Astrocyte of the spinal cord (primary cell): ENCODE measurements around the gene POFUT2.

Experiments
- DNase-seq: peaks from one replicate; pipeline ENCODE4 v3.0.0; 2011; ENCODE audit warnings: low read depth, low spot score
- H3K4me3 ChIP-seq: 2 replicates; pipeline ENCODE4 v1.5.1; 2011; ENCODE audit warnings: low read depth, mild to moderate bottlenecking, low read length, moderate library complexity
- in situ Hi-C: cut with HindIII; loops from 2 replicates; pipeline ENCODE4 v1.10.0; 2017; ENCODE audit warnings: low sequenced_read_pairs
- TF ChIP-seq, protein P1 (sequence below): IDR thresholded peaks from 2 replicates; pipeline ENCODE4 v1.5.1; 2012; ENCODE audit warnings: low read depth, mild to moderate bottlenecking, low read length, inconsistent platforms

The POFUT2 gene, protein sequence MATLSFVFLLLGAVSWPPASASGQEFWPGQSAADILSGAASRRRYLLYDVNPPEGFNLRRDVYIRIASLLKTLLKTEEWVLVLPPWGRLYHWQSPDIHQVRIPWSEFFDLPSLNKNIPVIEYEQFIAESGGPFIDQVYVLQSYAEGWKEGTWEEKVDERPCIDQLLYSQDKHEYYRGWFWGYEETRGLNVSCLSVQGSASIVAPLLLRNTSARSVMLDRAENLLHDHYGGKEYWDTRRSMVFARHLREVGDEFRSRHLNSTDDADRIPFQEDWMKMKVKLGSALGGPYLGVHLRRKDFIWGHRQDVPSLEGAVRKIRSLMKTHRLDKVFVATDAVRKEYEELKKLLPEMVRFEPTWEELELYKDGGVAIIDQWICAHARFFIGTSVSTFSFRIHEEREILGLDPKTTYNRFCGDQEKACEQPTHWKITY

DNA sequence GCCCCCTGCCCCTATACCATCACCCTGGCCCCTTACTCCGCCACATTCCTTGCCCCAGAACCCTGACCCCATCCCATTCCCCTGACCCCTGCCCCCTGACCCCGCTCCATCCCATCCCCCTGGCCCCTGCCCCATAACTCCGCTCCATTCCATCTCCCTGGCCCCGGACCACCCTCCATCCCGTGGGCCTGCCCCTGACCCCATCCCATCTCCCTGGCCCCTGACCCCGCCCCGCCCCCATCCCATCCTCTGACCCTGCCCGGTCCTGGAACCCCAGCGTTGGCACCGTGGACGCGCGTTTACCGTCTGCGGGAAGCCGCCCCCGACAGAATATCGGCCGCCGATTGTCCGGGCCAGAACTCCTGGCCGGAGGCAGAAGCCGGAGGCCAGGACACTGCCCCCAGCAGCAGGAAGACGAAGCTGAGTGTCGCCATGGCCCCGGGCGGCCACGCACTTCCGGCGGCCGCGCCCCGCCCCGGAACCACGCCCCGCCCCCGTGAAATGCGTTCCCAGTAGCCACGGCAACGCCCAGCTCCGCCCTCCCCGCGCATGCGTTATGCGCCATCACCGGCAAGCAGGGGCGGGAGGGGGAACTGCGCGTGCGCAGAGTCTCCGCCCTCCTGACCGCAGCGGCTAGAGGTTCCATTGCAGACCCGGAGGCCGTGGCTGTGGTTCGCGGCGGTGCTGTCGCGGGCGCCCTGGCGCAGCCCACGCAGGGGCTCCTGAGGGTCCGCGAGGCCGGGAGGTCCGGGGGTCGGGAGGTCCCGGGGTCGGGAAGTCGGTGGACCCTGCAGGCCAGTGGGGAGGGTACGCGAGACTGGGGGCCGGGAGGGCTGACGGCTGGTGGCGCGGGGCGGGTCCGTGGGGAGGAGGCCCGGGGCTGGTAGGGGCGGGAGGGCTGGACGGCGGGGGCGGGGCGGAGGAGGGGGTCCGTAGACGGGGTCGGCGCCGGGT, at the start of gene POFUT2:
POFUT2 (minus strand) TSS at position 458 of the 954 bp plus-strand sequence; CDS start at position 434, 24 bp downstream.
- TF ChIP-seq, protein P1, sequence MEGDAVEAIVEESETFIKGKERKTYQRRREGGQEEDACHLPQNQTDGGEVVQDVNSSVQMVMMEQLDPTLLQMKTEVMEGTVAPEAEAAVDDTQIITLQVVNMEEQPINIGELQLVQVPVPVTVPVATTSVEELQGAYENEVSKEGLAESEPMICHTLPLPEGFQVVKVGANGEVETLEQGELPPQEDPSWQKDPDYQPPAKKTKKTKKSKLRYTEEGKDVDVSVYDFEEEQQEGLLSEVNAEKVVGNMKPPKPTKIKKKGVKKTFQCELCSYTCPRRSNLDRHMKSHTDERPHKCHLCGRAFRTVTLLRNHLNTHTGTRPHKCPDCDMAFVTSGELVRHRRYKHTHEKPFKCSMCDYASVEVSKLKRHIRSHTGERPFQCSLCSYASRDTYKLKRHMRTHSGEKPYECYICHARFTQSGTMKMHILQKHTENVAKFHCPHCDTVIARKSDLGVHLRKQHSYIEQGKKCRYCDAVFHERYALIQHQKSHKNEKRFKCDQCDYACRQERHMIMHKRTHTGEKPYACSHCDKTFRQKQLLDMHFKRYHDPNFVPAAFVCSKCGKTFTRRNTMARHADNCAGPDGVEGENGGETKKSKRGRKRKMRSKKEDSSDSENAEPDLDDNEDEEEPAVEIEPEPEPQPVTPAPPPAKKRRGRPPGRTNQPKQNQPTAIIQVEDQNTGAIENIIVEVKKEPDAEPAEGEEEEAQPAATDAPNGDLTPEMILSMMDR, result no peak
- in situ Hi-C loops, result no loop called here

DNA sequence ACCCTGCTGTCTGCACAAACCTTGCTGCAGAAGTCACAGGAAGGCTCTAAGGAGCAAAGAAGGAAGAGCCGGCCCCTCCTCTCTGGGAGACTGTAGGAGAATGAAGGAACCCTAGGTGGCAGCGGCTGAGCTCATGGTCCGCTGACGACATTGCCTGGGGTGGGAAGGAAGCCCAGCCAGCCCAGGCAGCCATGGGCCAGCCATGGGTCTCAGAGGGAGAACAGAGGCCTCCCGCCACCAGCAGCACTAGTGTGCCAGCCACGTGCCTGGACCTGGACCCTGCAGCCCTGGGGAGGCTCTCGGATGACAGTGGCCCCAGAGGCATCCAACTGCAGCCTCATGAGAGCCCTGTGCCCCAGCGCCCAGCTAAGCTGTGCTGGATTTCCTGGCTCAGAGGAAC, 49.2 kb upstream of the POFUT2 start:
- no peak overlapping the region for H3K4me3 ChIP-seq
- TF ChIP-seq, protein P1, result peak; percentile 4
- peak; percentile 67 for DNase-seq
- in situ Hi-C loops, result no loop called here

More for the DNA sequence above, at the start of gene POFUT2:
- peak within 1 kb of the TSS; percentile 81 for H3K4me3 ChIP-seq
- peak; percentile 95 for DNase-seq

DNA sequence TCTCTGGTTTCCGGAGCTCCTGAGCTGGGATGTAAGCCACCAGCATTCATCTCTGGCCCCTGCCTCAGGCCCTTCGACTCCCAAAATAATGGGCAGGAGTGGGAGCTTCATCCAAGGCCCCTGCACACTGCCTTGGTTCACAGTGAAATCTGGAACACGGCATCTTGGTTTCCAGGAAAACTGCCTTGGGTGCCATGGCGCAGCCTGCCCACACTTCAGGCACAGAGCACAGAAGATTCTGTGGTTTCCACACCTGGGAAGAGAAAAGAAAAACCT, 48.8 kb upstream of the POFUT2 start:
- no peak for DNase-seq
- TF ChIP-seq, protein P1, result no peak
- no peak overlapping the region for H3K4me3 ChIP-seq
- in situ Hi-C loops, result no loop called here

DNA sequence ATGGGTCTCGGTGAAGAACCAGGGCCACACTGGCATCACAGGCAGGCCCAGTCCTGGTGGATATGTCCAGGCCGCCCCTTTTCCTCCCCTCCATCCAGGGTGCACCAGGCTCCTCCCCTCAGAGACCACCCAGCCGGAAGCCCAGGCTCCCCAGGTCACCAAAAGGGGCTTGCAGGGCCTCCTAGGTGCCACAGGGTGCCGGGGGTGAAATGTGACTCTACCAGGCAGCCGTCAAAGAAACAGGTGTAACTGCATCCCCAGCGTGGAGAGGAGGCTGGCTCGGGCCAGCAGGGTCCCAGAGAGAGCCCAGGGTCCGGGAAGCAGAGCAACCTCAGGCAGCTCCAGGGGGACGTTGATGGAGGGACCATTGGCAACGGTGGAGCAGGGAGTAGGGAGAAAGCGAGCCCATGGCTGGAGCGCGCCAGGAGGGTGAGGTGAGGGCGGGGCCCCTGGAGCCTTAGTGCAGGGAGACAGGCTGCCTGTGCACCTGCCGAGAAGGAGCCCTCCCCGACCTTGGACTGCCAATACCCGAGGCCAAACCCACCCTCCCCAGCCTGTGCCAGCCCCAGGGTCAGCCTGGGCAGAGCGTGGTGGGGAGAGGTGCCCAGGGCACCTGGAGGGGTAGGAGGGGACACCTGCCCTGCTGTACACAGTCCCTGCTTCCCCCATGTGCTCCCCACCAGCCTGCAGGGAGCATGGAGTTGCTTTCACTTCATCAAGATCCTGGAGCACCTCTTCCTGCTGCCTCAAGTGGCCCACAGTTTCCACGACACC, 48.3 kb upstream of the POFUT2 start:
- DNase-seq, result no peak
- TF ChIP-seq, protein P1, result no peak
- no peak overlapping the region for H3K4me3 ChIP-seq
- in situ Hi-C loops, result no loop called here

DNA sequence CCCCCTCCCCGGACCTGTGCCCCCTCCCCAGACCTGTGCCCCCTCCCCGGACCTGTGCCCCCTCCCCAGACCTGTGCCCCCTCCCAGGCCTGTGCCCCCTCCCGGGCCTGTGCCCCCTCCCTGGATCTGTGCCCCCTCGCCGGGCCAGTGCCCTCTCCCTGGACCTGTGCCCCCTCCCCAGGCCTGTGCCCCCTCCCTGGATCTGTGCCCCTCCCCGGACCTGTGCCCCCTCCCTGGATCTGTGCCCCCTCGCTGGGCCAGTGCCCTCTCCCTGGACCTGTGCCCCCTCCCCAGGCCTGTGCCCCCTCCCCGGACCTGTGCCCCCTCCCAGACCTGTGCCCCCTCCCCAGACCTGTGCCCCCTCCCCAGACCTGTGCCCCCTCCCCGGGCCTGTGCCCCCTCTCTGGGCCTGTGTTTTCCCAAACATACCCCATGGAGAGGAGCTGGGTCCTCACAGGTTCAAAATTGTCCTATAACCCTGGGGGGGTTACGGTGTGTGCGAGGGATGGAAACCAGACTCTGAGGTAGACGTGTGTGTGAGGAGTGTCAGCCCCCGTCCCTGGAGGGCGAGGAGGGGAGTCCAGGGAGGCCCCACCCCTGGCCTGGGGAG, 47.6 kb upstream of the POFUT2 start:
- in situ Hi-C loops, result no loop called here
- no peak overlapping the region for H3K4me3 ChIP-seq
- DNase-seq, result no peak
- TF ChIP-seq, protein P1, result no peak
